ENCODE results near the gene SLC4A9. TPM values are rescaled to one million over a fixed set of nuclear protein-coding genes. Genes with fewer than 3 reads are reported as not detected.
A peak's percentile ranks its signal among the peaks of the same experiment; 100 is the strongest.

Gene SLC4A9
- total RNA-seq, 3 donors from 2014 or later: not detected

DNA sequence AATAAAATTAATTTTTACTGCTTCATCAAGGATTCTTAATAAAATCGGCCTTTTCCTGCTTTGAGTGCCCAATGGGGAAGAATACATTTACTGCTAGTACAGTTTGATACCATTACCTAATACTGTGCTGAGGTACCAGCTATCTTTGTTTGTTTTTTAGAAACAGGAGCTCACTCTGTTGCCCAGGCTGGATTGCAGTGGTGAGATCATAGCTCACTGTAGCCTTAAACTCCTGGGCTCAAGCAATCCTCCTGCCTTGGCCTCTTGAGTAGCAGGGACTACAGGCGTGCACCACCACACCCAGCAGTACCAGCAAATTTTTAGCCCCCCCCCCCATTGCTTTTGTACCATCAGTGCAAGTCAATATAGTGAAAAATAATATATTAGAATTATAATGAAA, 28.1 kb downstream of the SLC4A9 start:
- no peaks in the 10 kb centered on the region for H3K9me3 Mint-ChIP-seq
- H3K36me3 Mint-ChIP-seq (ENCODE audit: insufficient read depth): peaks cover 3% of the 10 kb centered on the region
- peaks cover 3% of the 10 kb centered on the region for H3K4me1 Mint-ChIP-seq (ENCODE audit: low read depth)
- no peaks in the 10 kb centered on the region for H3K27me3 Mint-ChIP-seq (ENCODE audit: low read depth)
- ATAC-seq (no peak), DNase-seq (no peak)
- H3K4me3 Mint-ChIP-seq: no peak overlapping the region

DNA sequence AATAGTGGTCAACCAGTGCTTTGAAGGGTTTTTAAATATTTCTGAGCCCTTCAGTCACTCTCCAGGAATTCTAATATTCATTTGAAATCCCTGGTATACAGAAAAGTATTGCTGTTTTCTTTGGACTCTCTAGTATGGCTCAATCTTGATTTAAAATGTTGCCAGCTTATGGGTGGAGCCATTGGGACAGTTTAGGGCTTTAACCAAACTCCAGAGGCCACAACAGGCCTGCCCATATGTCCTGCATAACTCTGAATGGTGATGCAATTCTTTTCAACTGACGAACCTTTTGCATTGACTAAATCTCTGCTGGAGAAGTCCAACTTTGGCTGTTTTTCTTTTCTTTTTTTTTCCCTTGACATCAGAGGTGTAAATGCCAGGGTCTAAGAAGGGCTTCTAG, 31.3 kb downstream of the SLC4A9 start:
- ATAC-seq (no peak), DNase-seq (no peak)
- peaks cover 3% of the 10 kb centered on the region for H3K36me3 Mint-ChIP-seq (ENCODE audit: insufficient read depth)
- H3K9me3 Mint-ChIP-seq: no peaks in the 10 kb centered on the region
- no peak overlapping the region for H3K4me3 Mint-ChIP-seq
- no peaks in the 10 kb centered on the region for H3K27me3 Mint-ChIP-seq (ENCODE audit: low read depth)
- H3K4me1 Mint-ChIP-seq (ENCODE audit: low read depth): no peaks in the 10 kb centered on the region

DNA sequence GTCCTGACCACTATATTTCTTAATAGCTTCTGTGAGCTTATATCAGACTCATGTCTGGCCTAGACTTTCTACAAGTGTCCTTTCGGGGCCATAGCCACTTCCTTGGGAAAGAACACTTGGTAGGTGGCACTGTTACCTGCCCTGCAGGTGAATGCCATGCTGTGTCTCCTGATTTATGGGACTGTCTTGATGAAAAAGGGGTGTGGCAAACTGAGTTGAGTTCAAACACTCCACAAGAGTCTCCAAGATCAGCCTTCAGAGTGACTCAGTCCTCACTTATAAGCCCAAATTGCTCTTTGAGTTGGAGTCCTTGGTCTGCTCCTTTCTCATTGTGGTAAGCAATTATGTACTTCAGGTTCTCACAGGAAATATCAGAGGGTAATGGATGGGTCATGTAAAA, 31.7 kb downstream of the SLC4A9 start:
- Mint-ChIP-seq H3K9me3 (no peaks in the 10 kb centered on the region), H3K36me3 (ENCODE audit: insufficient read depth) (peaks cover 3% of the 10 kb centered on the region), H3K27me3 (ENCODE audit: low read depth) (no peaks in the 10 kb centered on the region), H3K4me3 (no peak overlapping the region), H3K4me1 (ENCODE audit: low read depth) (no peaks in the 10 kb centered on the region)
- DNase-seq (no peak), ATAC-seq (no peak)

GRCh38 chr5:140393738-140394137, 33.7 kb downstream of the SLC4A9 start:
- H3K4me3 Mint-ChIP-seq: no peak overlapping the region
- no peaks in the 10 kb centered on the region for H3K27me3 Mint-ChIP-seq (ENCODE audit: low read depth)
- no peaks in the 10 kb centered on the region for H3K4me1 Mint-ChIP-seq (ENCODE audit: low read depth)

GRCh38 chr5:140398379-140398811, 38.4 kb downstream of the SLC4A9 start:
- no peaks in the 10 kb centered on the region for H3K27me3 Mint-ChIP-seq (ENCODE audit: low read depth)
- no peaks in the 10 kb centered on the region for H3K36me3 Mint-ChIP-seq (ENCODE audit: insufficient read depth)
- H3K4me3 Mint-ChIP-seq: no peak overlapping the region
- no peaks in the 10 kb centered on the region for H3K9me3 Mint-ChIP-seq
- ATAC-seq (no peak), DNase-seq (no peak)
- H3K4me1 Mint-ChIP-seq (ENCODE audit: low read depth): peaks cover 16% of the 10 kb centered on the region

More at GRCh38 chr5:140393738-140394137, 33.7 kb downstream of the SLC4A9 start:
- no peaks in the 10 kb centered on the region for H3K9me3 Mint-ChIP-seq
- no peak for ATAC-seq
- no peak for DNase-seq
- H3K36me3 Mint-ChIP-seq (ENCODE audit: insufficient read depth): peaks cover 3% of the 10 kb centered on the region

GRCh38 chr5:140399979-140400729, 40.2 kb downstream of the SLC4A9 start:
- peak; percentile 1 to 2 for ATAC-seq

DNA sequence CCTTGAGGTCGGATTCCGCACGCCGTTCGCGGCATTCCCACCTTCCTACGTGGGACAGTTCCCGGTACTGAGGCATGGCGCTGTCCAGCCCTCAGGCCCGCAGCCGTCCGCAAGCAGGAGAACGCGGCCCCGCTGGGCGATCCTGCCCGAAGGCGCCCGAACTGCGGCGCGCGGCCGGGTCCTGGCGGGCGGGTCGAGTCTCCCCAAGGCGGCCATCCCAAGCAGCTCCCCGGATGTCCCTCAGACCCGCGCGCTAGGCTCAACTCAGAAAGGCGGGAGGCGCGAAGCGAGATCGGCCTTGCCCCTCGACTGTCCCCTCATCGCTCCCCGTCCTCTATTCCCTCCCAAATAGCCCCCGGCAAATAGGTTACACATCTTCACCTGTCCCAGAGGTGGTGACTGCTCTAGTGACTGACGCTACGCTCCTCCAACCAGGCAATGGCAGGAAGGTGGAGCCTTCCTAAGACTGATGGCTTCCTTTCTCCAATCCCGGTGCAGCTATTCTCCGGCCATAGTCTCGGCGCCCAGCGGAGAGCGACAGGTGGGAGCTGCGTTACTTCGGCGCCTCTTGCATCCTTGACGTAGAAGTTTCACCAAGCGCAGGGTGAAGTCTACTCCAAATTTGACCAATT, 40.9 kb downstream of the SLC4A9 start:
- ATAC-seq (peak; percentile 75 to 78), DNase-seq (peak; percentile 76)
- peaks cover 5% of the 10 kb centered on the region for H3K36me3 Mint-ChIP-seq (ENCODE audit: insufficient read depth)
- no peaks in the 10 kb centered on the region for H3K9me3 Mint-ChIP-seq
- peaks cover 32% of the 10 kb centered on the region for H3K4me1 Mint-ChIP-seq (ENCODE audit: low read depth)
- H3K4me3 Mint-ChIP-seq: no peak overlapping the region
- H3K27me3 Mint-ChIP-seq (ENCODE audit: low read depth): no peaks in the 10 kb centered on the region

More at GRCh38 chr5:140399979-140400729, 40.2 kb downstream of the SLC4A9 start:
- Mint-ChIP-seq H3K27me3 (ENCODE audit: low read depth) (no peaks in the 10 kb centered on the region), H3K4me3 (no peak overlapping the region), H3K4me1 (ENCODE audit: low read depth) (peaks cover 30% of the 10 kb centered on the region), H3K9me3 (no peaks in the 10 kb centered on the region), H3K36me3 (ENCODE audit: insufficient read depth) (peaks cover 4% of the 10 kb centered on the region)
- DNase-seq: no peak

DNA sequence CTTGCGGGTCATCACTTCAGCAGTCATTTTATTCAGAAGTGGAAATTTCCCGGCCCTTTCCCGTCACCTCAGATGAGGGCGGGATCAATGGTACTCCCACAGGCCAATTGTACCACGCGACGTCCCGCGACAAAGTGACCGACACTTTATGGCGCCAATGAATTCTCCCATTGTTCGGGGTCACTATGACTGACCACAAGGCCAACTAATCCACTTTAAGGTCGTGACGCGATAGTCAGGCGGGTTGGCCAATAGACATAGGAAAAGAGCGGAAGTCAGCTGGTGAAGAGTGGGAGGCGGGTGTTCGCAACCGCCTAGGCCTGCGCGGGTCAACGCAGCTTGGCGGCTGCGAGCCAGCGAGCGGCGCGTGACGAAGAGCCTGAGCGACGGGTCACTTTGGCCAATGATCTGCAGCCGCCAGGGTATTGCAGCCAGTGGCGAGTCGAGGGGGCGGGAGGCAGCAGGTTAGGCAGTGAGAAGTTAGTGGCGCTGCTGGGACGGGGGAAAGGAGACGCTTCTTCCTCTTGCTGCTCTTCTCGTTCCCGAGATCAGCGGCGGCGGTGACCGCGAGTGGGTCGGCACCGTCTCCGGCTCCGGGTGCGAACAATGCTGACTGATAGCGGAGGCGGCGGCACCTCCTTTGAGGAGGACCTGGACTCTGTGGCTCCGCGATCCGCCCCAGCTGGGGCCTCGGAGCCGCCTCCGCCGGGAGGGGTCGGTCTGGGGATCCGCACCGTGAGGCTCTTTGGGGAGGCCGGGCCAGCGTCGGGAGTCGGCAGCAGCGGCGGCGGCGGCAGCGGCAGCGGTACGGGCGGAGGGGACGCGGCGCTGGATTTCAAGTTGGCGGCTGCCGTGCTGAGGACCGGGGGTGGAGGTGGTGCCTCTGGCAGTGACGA, 41.6 kb downstream of the SLC4A9 start, which contains the start of gene ANKHD1:
Gene ANKHD1 (plus strand): TSS at position 472 of the 896 bp plus-strand sequence. CDS start 135 bp downstream, at position 607.
- DNase-seq (peak; percentile 93), ATAC-seq (peak; percentile 83 to 84)
- Mint-ChIP-seq H3K4me1 (ENCODE audit: low read depth) (peaks cover 36% of the 10 kb centered on the region), H3K36me3 (ENCODE audit: insufficient read depth) (peaks cover 6% of the 10 kb centered on the region), H3K4me3 (no peak within 1 kb of the TSS), H3K27me3 (ENCODE audit: low read depth) (no peaks in the 10 kb centered on the region), H3K9me3 (no peaks in the 10 kb centered on the region)

DNA sequence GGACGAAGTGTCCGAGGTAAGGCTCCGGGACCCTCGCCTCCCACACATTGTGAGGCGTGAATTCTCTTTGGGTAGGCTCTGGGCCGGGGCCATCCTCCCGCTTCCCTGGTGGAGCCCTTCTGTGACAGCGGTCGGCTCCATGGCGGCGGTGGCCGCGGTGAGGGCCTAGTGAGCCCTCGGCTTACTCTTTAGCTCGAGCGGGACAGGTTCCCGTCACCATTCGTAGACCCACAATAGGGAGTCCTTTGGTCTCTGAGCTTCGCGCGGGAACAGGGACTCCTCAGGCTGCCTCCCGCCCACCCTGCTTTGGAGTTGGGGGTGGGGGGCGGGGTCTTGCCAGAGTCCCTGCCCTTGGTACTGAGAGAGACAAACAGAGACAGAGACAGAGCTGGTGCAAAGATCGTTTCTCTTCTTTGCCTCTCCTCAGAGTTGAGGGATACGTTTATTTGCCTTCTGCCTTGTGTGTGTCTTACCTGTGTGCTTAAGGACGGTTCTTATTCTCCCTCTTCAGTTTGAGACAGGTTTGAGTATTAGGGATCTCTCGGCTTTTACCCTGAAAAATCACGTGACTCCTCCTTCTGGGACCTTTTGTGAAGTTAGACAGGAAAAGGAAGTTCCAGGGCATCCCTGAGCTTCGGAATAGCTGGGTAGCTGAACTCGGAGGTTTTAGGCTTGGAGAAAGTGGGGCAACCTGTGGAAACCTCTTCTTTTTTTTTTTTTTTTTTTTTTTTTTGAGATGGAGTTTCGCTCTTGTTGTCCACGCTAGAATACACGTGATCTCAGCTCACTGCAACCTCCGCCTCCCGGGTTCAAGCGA, 42.5 kb downstream of the SLC4A9 start:
- Mint-ChIP-seq H3K4me3 (no peak overlapping the region), H3K36me3 (ENCODE audit: insufficient read depth) (peaks cover 6% of the 10 kb centered on the region), H3K4me1 (ENCODE audit: low read depth) (peaks cover 37% of the 10 kb centered on the region), H3K9me3 (no peaks in the 10 kb centered on the region), H3K27me3 (ENCODE audit: low read depth) (no peaks in the 10 kb centered on the region)
- ATAC-seq (peak; percentile 5 to 10), DNase-seq (peak; percentile 42)

- peaks cover 6% of the 10 kb centered on the region for H3K36me3 Mint-ChIP-seq (ENCODE audit: insufficient read depth)
- H3K27me3 Mint-ChIP-seq (ENCODE audit: low read depth): no peaks in the 10 kb centered on the region
- H3K9me3 Mint-ChIP-seq: no peaks in the 10 kb centered on the region
- H3K4me3 Mint-ChIP-seq: no peak overlapping the region
- DNase-seq: no peak
- no peak for ATAC-seq
- peaks cover 42% of the 10 kb centered on the region for H3K4me1 Mint-ChIP-seq (ENCODE audit: low read depth)
Measured at GRCh38 chr5:140403613-140404012, 43.6 kb downstream of the SLC4A9 start.

GRCh38 chr5:140408750-140409241, 48.8 kb downstream of the SLC4A9 start:
- no peaks in the 10 kb centered on the region for H3K27me3 Mint-ChIP-seq (ENCODE audit: low read depth)
- ATAC-seq (no peak), DNase-seq (no peak)
- no peaks in the 10 kb centered on the region for H3K9me3 Mint-ChIP-seq
- peaks cover 11% of the 10 kb centered on the region for H3K36me3 Mint-ChIP-seq (ENCODE audit: insufficient read depth)
- H3K4me3 Mint-ChIP-seq: no peak overlapping the region
- H3K4me1 Mint-ChIP-seq (ENCODE audit: low read depth): peaks cover 53% of the 10 kb centered on the region

DNA sequence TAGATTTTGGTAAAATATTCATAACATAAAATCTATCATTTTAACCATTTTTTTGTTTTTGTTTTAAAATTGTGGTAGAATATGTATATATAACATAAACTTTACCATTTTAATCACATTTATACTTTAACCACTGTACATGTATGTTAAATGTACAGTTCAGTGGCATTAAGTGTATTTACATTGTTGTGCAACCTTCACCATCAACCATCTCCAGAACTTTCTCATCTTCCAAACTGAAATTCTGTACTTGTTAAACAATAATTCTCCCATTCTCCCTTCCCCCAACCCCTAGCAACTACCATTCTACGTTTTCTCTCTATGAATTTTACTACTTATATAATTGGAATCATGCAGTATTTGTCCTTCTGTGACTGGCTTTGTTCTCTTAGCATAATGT, 53.2 kb downstream of the SLC4A9 start:
- ATAC-seq (no peak), DNase-seq (no peak)
- Mint-ChIP-seq H3K27me3 (ENCODE audit: low read depth) (no peaks in the 10 kb centered on the region), H3K4me3 (no peak overlapping the region), H3K36me3 (ENCODE audit: insufficient read depth) (peaks cover 10% of the 10 kb centered on the region), H3K4me1 (ENCODE audit: low read depth) (peaks cover 48% of the 10 kb centered on the region), H3K9me3 (no peaks in the 10 kb centered on the region)

DNA sequence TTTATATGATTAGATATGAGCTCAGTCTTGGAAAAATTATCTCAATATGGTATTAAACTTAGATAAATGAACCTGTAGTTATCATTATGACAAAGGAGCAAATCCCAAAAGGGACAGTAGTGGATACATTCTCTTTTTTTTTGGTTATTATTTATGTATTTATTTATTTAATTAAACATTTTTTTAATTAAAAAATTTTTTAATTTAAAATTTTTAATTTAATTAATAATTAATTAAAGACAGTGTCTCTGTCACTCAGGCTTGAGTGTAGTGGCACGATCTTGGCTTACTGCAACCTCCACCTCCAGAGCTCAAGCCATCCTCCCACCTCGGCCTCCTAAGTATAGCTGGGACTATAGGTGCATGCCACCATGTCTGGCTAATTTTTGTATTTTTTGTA, 57.2 kb downstream of the SLC4A9 start:
- H3K9me3 Mint-ChIP-seq: no peaks in the 10 kb centered on the region
- H3K4me3 Mint-ChIP-seq: no peak overlapping the region
- no peak for ATAC-seq
- no peak for DNase-seq
- H3K27me3 Mint-ChIP-seq (ENCODE audit: low read depth): no peaks in the 10 kb centered on the region
- peaks cover 25% of the 10 kb centered on the region for H3K36me3 Mint-ChIP-seq (ENCODE audit: insufficient read depth)
- H3K4me1 Mint-ChIP-seq (ENCODE audit: low read depth): peaks cover 64% of the 10 kb centered on the region

Measured in activated T-cell treated with anti-CD3 and anti-CD28 coated beads, Interleukin-2, amount 50 U/mL, for 4 hours (primary cell).